B cell (primary cell): ENCODE results near the gene SLC25A38. TPM values are rescaled to one million over a fixed set of nuclear protein-coding genes. Genes with fewer than 3 reads are reported as not detected.

ENCODE experiments used
- ATAC-seq: fragments of 200-7000 bp; cut with Tn5 transposase; one replicate; pipeline ENCODE4 v1.10.0; 2021; ENCODE audit warnings: low read depth, mild to moderate bottlenecking, moderate number of reproducible peaks, moderate library complexity
- CTCF ChIA-PET: fragments of 350-600 bp; sonication (Branson Sonifier 250); formaldehyde crosslinking; loops from one replicate; lab custom pipeline; 2021; ENCODE audit warnings: antibody characterized with exemption, inconsistent platforms; lab: Charles Lee
- POLR2A ChIA-PET: fragments of 350-600 bp; sonication (Branson Sonifier 250); formaldehyde crosslinking; loops from one replicate; lab custom pipeline; 2021; ENCODE audit warnings: antibody characterized with exemption; lab: Charles Lee
- DNase-seq: peaks from one replicate; pipeline ENCODE4 v3.0.0; 2013
- H2AFZ ChIP-seq: 2 replicates; pipeline ENCODE4 v1.6.1; 2012; ENCODE audit warnings: mild to moderate bottlenecking, low read depth, low read length; ENCODE audit not compliant: insufficient read depth, poor library complexity, severe bottlenecking
- H3K27ac ChIP-seq, 2 donors: 1 replicate in 1 of 2; 2 replicates in 1 of 2; pipeline ENCODE4 v1.5.1; 2012 to 2013; ENCODE audit warnings: low read length in 2 of 2, mild to moderate bottlenecking in 2 of 2, moderate library complexity in 1 of 2
- H3K27me3 ChIP-seq, 4 experiments: fragments of 200-600 bp in 1 of 4; sonication (generic) in 1 of 4; replicated peaks in 1 of 4; 1 replicate in 2 of 4; 2 replicates in 2 of 4; pipeline versions ENCODE4 v1.6.1 to v1.7.0; 2013 to 2016; ENCODE audit warnings: low read length in 3 of 4, mild to moderate bottlenecking in 2 of 4, mixed read lengths in 1 of 4, moderate library complexity in 1 of 4; ENCODE audit not compliant: insufficient read depth in 4 of 4, control insufficient read depth in 3 of 4; ENCODE audit errors: control extremely low read depth in 1 of 4
- H3K36me3 ChIP-seq, 2 experiments: replicated peaks in 1 of 2; 1 replicate in 1 of 2; 2 replicates in 1 of 2; pipeline versions ENCODE4 v1.6.1 to v1.7.1; 2013; ENCODE audit warnings: low read length in 1 of 2; ENCODE audit not compliant: insufficient read depth in 2 of 2, control insufficient read depth in 1 of 2; ENCODE audit errors: control extremely low read depth in 1 of 2, extremely low read depth in 1 of 2
- H3K4me1 ChIP-seq, 2 donors: fragments of 200-600 bp in 1 of 2; sonication (generic) in 1 of 2; 1 replicate in 1 of 2; 2 replicates in 1 of 2; pipeline versions ENCODE4 v1.5.1 to v1.6.1; 2013 to 2017; ENCODE audit warnings: low read length in 2 of 2; ENCODE audit not compliant: control insufficient read depth in 2 of 2, insufficient read depth in 2 of 2
- H3K4me2 ChIP-seq: replicated peaks from 2 replicates; pipeline ENCODE3; 2012; ENCODE audit warnings: mild to moderate bottlenecking, low read depth, low read length; ENCODE audit not compliant: poor library complexity, severe bottlenecking
- H3K4me3 ChIP-seq, 5 experiments: fragments of 200-600 bp in 1 of 5; sonication (generic) in 1 of 5; 1 replicate in 3 of 5; 2 replicates in 2 of 5; pipeline versions ENCODE4 v1.5.1 to v1.7.0; 2011 to 2016; ENCODE audit warnings: low read length in 4 of 5, mild to moderate bottlenecking in 4 of 5, low read depth in 2 of 5, control low read depth in 1 of 5, moderate library complexity in 1 of 5; ENCODE audit not compliant: insufficient read depth in 1 of 5; ENCODE audit errors: control extremely low read depth in 1 of 5, extremely low read depth in 1 of 5
- H3K79me2 ChIP-seq: fragments of 200-600 bp; sonication (generic); one replicate; pipeline ENCODE4 v1.6.0; 2016; ENCODE audit warnings: low read length; ENCODE audit not compliant: control insufficient read depth, insufficient read depth
- H3K9ac ChIP-seq: fragments of 200-600 bp; sonication (generic); 2 replicates; pipeline ENCODE4 v1.6.1; 2017; ENCODE audit warnings: mild to moderate bottlenecking, low read length, moderate library complexity
- H3K9me3 ChIP-seq, 3 donors: one replicate each; pipeline versions ENCODE4 v1.6.1 to v1.7.1; 2013; ENCODE audit warnings: low read length in 2 of 3; ENCODE audit not compliant: control insufficient read depth in 2 of 3, insufficient read depth in 1 of 3; ENCODE audit errors: control extremely low read depth in 1 of 3
- H4K20me1 ChIP-seq: 2 replicates; pipeline ENCODE4 v1.6.0; 2012; ENCODE audit warnings: mild to moderate bottlenecking, low read length; ENCODE audit not compliant: insufficient read depth, control insufficient read depth, poor library complexity, severe bottlenecking
- H3K27ac Mint-ChIP-seq: one replicate; pipeline ENCODE4 v1.8.0; 2021; ENCODE audit warnings: mixed read lengths
- H3K27me3 Mint-ChIP-seq: one replicate; pipeline ENCODE4 v1.8.0; 2021; ENCODE audit warnings: mixed read lengths
- H3K4me1 Mint-ChIP-seq: one replicate; pipeline ENCODE4 v1.8.0; 2021; ENCODE audit warnings: mixed read lengths
- H3K4me3 Mint-ChIP-seq: one replicate; pipeline ENCODE4 v1.8.0; 2021; ENCODE audit warnings: mixed read lengths
- H3K9me3 Mint-ChIP-seq: one replicate; pipeline ENCODE4 v1.8.0; 2022; ENCODE audit warnings: mixed read lengths; ENCODE audit not compliant: insufficient read depth
- CTCF ChIP-seq: fragments of 200-600 bp; IDR thresholded peaks from one replicate; pipeline ENCODE4 v1.8.0; 2022; ENCODE audit warnings: antibody characterized with exemption, mild to moderate bottlenecking
- EZH2 ChIP-seq: IDR thresholded peaks from 2 replicates; pipeline ENCODE4 v1.6.1; 2012; ENCODE audit warnings: borderline replicate concordance, low read depth, mild to moderate bottlenecking, moderate library complexity, low read length; ENCODE audit not compliant: insufficient read depth, poor library complexity, severe bottlenecking
- WGBS: methylation state at CpG from one replicate; pipeline ENCODE4 v1.1.5; 2013; ENCODE audit warnings: missing lambda C conversion rate; ENCODE audit not compliant: insufficient coverage; 5-methylcytosine and 5-hydroxymethylcytosine counted together
- intact Hi-C: fragments of 100-400 bp; cut with micrococcal nuclease; formaldehyde crosslinking; loops from one replicate; pipeline ENCODE4 v1.10.0; 2022
- polyA plus RNA-seq: library from polyadenylated mRNA; depleted of rRNA; stranded (reverse); fragments of >200 nt; gene quantifications from 2 replicates; pipeline ENCODE4 v1.2.3, GENCODE V29; 2012
- total RNA-seq, 2 donors: library from RNA; stranded (reverse); fragments of 120-200 nt in 1 of 2; gene quantifications; 1 replicate in 1 of 2; 2 replicates in 1 of 2; pipeline versions ENCODE4 v1.2.3 to v1.2.4, GENCODE V29; 2013 to 2022

The SLC25A38 gene
- total and polyA plus RNA-seq, 2 donors (not counting 1 experiment from before 2014, with no cell fraction given): 45.5 to 53.0 TPM

GRCh38 chr3:39388741-39389248 lies 5.6 kb downstream of the SLC25A38 start:
- peaks cover 64% of the 10 kb centered on the region for H3K4me1 Mint-ChIP-seq
- Histone ChIP-seq H2AFZ (peak overlapping the region; percentile 23), H3K36me3 (peaks cover 6 to 37% of the 10 kb centered on the region in 2 experiments), H3K79me2 (peaks cover 91% of the 10 kb centered on the region), H3K4me2 (peak overlapping the region; percentile 67), H3K27ac (peak overlapping the region; percentile 62 to 82), H3K9me3 (no peaks in the 10 kb centered on the region), H3K4me1 (peaks cover 67 to 68% of the 10 kb centered on the region in 2 donors), H3K4me3 (peak overlapping the region in 2 of 5 experiments; percentile 13 to 25), H4K20me1 (peaks cover 46% of the 10 kb centered on the region), H3K9ac (peak overlapping the region; percentile 57), H3K27me3 (no peaks in the 10 kb centered on the region)
- intact Hi-C loops: no loop called here
- H3K27me3 Mint-ChIP-seq: no peaks in the 10 kb centered on the region
- DNase-seq (peak; percentile 56), ATAC-seq (peak; percentile 22)
- TF ChIP-seq EZH2: no peak
- WGBS: 4% methylated on average over 2 of the region's 2 CpGs
- POLR2A ChIA-PET: no interaction called here
- CTCF ChIA-PET: interaction anchor here (1.2 to 1.5 kb wide), 3 partner anchors 11 to 24 kb away, joined by 3 to 5 read pairs (median 4); partner anchors contain the start of gene RPSA
- H3K27ac Mint-ChIP-seq: peak overlapping the region; percentile 80
- H3K9me3 Mint-ChIP-seq: no peaks in the 10 kb centered on the region
- H3K4me3 Mint-ChIP-seq: peak overlapping the region; percentile 59

- ChIA-PET POLR2A (interaction anchor here (0.6 kb wide), 1 partner anchor 12 kb away, joined by 3 read pairs; no protein-coding TSS in a partner anchor), CTCF (interaction anchor here (1.5 kb wide), 1 partner anchor 12 kb away, joined by 4 read pairs; no protein-coding TSS in a partner anchor)
- peak overlapping the region; percentile 34 to 82 for H3K27ac ChIP-seq
- intact Hi-C loops: no loop called here
- ATAC-seq (no peak), DNase-seq (no peak)
- peaks cover 57 to 59% of the 10 kb centered on the region in 2 donors for H3K4me1 ChIP-seq
- H3K27me3 ChIP-seq: no peaks in the 10 kb centered on the region
- peaks cover 59% of the 10 kb centered on the region for H3K4me1 Mint-ChIP-seq
- peaks cover 91% of the 10 kb centered on the region for H3K79me2 ChIP-seq
- H3K4me3 ChIP-seq: no peak overlapping the region
- H3K4me3 Mint-ChIP-seq: peak overlapping the region; percentile 14
- no peak overlapping the region for H3K4me2 ChIP-seq
- H4K20me1 ChIP-seq: peaks cover 37% of the 10 kb centered on the region
- no peak overlapping the region for H3K9ac ChIP-seq
- H3K9me3 ChIP-seq: no peaks in the 10 kb centered on the region
- no peak for TF ChIP-seq EZH2
- no peak for TF ChIP-seq CTCF
- H3K9me3 Mint-ChIP-seq: no peaks in the 10 kb centered on the region
- peak overlapping the region; percentile 48 for H3K27ac Mint-ChIP-seq
- peaks cover 6 to 51% of the 10 kb centered on the region in 2 experiments for H3K36me3 ChIP-seq
- H3K27me3 Mint-ChIP-seq: no peaks in the 10 kb centered on the region
- 100% methylated on average over 1 of the region's 4 CpGs for WGBS
- no peak overlapping the region for H2AFZ ChIP-seq
Measured at GRCh38 chr3:39390181-39390580, 7.0 kb downstream of the SLC25A38 start.
